Endothelial cell of umbilical vein (primary cell): ENCODE measurements around the gene FGF5. TPM values are rescaled to one million over a fixed set of nuclear protein-coding genes. Genes with fewer than 3 reads are reported as not detected.

Experiments used
- BruUV-seq: library from RNA; stranded (reverse); fragments of 400-500 nt; replicated peaks from 2 replicates; lab custom pipeline; 2021; lab: Mats Ljungman, UMichigan
- CTCF ChIA-PET: fragments of 300-600, 350-600 bp; sonication (Branson Sonifier 250); formaldehyde crosslinking; loops from one replicate; lab custom pipeline; 2021; ENCODE audit warnings: antibody characterized with exemption, inconsistent platforms; lab: Charles Lee
- POLR2A ChIA-PET: fragments of 300-600, 350-600 bp; sonication (Branson Sonifier 250); formaldehyde crosslinking; loops from one replicate; lab custom pipeline; 2021; ENCODE audit warnings: antibody characterized with exemption, inconsistent platforms; lab: Charles Lee
- DNase-seq: peaks from one replicate; pipeline ENCODE4 v3.0.0-alpha.2; 2011; ENCODE audit warnings: low read depth, low spot score
- FAIRE-seq: peaks from 2 replicates; lab custom pipeline; 2011; peaks lifted over from hg19 to GRCh38; lab: Jason Lieb, UNC
- H2AFZ ChIP-seq: 2 replicates; pipeline ENCODE4 v1.6.0; 2012; ENCODE audit warnings: low read depth, low read length, control low read depth, inconsistent platforms
- H3K27ac ChIP-seq: 2 replicates; pipeline ENCODE4 v1.5.1; 2011; ENCODE audit warnings: low read depth, mild to moderate bottlenecking, control low read depth, low read length, moderate library complexity; ENCODE audit not compliant: insufficient read depth
- H3K27me3 ChIP-seq, 2 experiments: 2 replicates each; pipeline versions ENCODE4 v1.6.0 to v1.6.1; 2011; ENCODE audit warnings: low read length in 2 of 2, mixed read lengths in 1 of 2; ENCODE audit not compliant: control insufficient read depth in 2 of 2, insufficient read depth in 2 of 2
- H3K36me3 ChIP-seq, 2 experiments: 2 replicates in 1 of 2; 3 replicates in 1 of 2; pipeline ENCODE4 v1.5.1; 2011; ENCODE audit warnings: low read length in 2 of 2, mild to moderate bottlenecking in 1 of 2, moderate library complexity in 1 of 2; ENCODE audit not compliant: control insufficient read depth in 2 of 2, insufficient read depth in 2 of 2; ENCODE audit errors: extremely low read depth in 1 of 2
- H3K4me1 ChIP-seq: 3 replicates; pipeline ENCODE4 v1.5.1; 2011; ENCODE audit warnings: mild to moderate bottlenecking, low read length; ENCODE audit not compliant: control insufficient read depth, insufficient read depth; ENCODE audit errors: extremely low read depth
- H3K4me2 ChIP-seq: 2 replicates; pipeline ENCODE4 v1.6.1; 2011; ENCODE audit warnings: low read length, control low read depth, mixed read lengths; ENCODE audit not compliant: insufficient read depth
- H3K4me3 ChIP-seq, 3 experiments: fragments of 200-600 bp in 1 of 3; sonication (generic), shearing (Covaris generic) in 1 of 3; replicated peaks in 1 of 3; 2 replicates each; pipeline ENCODE4 v1.5.1; 2011 to 2016; ENCODE audit warnings: control low read depth in 3 of 3, low read length in 3 of 3, mild to moderate bottlenecking in 2 of 3, inconsistent platforms in 1 of 3, low read depth in 1 of 3, moderate library complexity in 1 of 3; ENCODE audit not compliant: insufficient read depth in 1 of 3
- H3K79me2 ChIP-seq: 2 replicates; pipeline ENCODE4 v1.6.0; 2012; ENCODE audit warnings: low read length, inconsistent platforms; ENCODE audit not compliant: control insufficient read depth, insufficient read depth
- H3K9ac ChIP-seq: replicated peaks from 2 replicates; pipeline ENCODE3; 2011; ENCODE audit warnings: low read length, control low read depth; ENCODE audit not compliant: insufficient read depth; ENCODE audit errors: extremely low read depth
- H3K9me1 ChIP-seq: replicated peaks from 3 replicates; pipeline ENCODE4 v1.6.0; 2011; ENCODE audit warnings: mild to moderate bottlenecking, low read length; ENCODE audit not compliant: control insufficient read depth, insufficient read depth; ENCODE audit errors: extremely low read depth
- H3K9me3 ChIP-seq: replicated peaks from 2 replicates; pipeline ENCODE4 v1.5.1; 2012; ENCODE audit warnings: low read length, inconsistent platforms; ENCODE audit not compliant: control insufficient read depth, insufficient read depth
- H4K20me1 ChIP-seq: replicated peaks from 2 replicates; pipeline ENCODE3; 2011; ENCODE audit warnings: mild to moderate bottlenecking, low read length; ENCODE audit not compliant: control insufficient read depth, insufficient read depth; ENCODE audit errors: extremely low read depth
- CTCF ChIP-seq, 2 donors: IDR thresholded peaks; 1 replicate in 1 of 2; 2 replicates in 1 of 2; pipeline ENCODE4 v1.5.1; 2011; ENCODE audit warnings: low read length in 2 of 2, mild to moderate bottlenecking in 2 of 2, moderate library complexity in 2 of 2, control low read depth in 1 of 2, inconsistent platforms in 1 of 2, low read depth in 1 of 2; ENCODE audit not compliant: insufficient read depth in 1 of 2; ENCODE audit errors: extremely low read depth in 1 of 2
- EZH2 ChIP-seq: IDR thresholded peaks from 2 replicates; pipeline ENCODE4 v1.6.1; 2012; ENCODE audit warnings: borderline replicate concordance, low read depth, mild to moderate bottlenecking, moderate library complexity, low read length, inconsistent platforms; ENCODE audit not compliant: severe bottlenecking
- FOS ChIP-seq: IDR thresholded peaks from 2 replicates; pipeline ENCODE4 v1.6.1; 2011; ENCODE audit warnings: mild to moderate bottlenecking, low read length, moderate library complexity, borderline replicate concordance; ENCODE audit not compliant: insufficient read depth
- GATA2 ChIP-seq: IDR thresholded peaks from 2 replicates; pipeline ENCODE4 v1.7.0; 2011; ENCODE audit warnings: low read depth, mild to moderate bottlenecking, moderate library complexity, mixed read lengths, low read length; ENCODE audit not compliant: insufficient read length, insufficient read depth
- MAX ChIP-seq: IDR thresholded peaks from 2 replicates; pipeline ENCODE4 v1.6.1; 2011; ENCODE audit not compliant: insufficient read depth, insufficient read length
- POLR2A ChIP-seq: IDR thresholded peaks from 2 replicates; pipeline ENCODE4 v1.6.1; 2012; ENCODE audit warnings: low read depth, mild to moderate bottlenecking, control low read depth, low read length
- POLR2AphosphoS5 ChIP-seq: IDR thresholded peaks from 2 replicates; pipeline ENCODE4 v1.6.1; 2012; ENCODE audit warnings: low read depth, mild to moderate bottlenecking, control low read depth, low read length, moderate library complexity; ENCODE audit not compliant: insufficient read depth
- dilution Hi-C: fragments of 300-500 bp; cut with MboI; formaldehyde crosslinking; loops from one replicate; pipeline ENCODE4 v1.15.0; 2019; ENCODE audit warnings: low sequenced_read_pairs; ENCODE audit not compliant: extremely low pct_ligation_motif_present
- intact Hi-C: fragments of 100-400 bp; cut with micrococcal nuclease; formaldehyde crosslinking; loops from one replicate; pipeline ENCODE4 v1.10.0; 2022
- polyA plus RNA-seq, 4 experiments: library from polyadenylated mRNA; depleted of rRNA in 3 of 4; stranded (reverse) in 3 of 4; unstranded in 1 of 4; fragments of >200 nt; gene quantifications; 2 replicates each; pipeline versions ENCODE4 v1.2.1 to v1.2.3, GENCODE V29; 2011 to 2012; ENCODE audit warnings: missing spikeins in 1 of 4
- total RNA-seq: library from RNA; stranded (reverse); gene quantifications from 2 replicates; pipeline ENCODE4 v1.2.3, GENCODE V29; 2021

Gene FGF5
- total and polyA plus RNA-seq, 2 donors (not counting 3 experiments of a cell fraction or from before 2014, with no cell fraction given), result 0.13 to 0.73 TPM

DNA sequence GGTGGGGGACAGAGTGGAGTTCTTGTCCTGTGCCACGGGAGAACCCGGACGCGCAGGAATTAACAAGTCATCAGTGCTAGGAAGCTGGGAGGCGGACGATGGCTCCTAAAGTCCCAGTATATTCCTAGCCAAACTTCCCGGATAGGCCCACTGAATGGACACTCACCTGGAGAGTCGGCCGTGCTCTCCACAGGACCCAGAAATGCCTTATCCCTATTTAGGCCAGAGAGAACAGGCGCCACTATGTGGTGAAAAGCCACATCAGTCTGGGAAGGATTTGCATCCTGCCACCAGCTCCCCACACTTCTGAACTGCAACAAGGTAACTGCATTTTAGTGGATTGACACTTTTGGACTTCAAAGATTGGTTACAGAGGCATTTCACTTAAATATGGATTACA lies 70.1 kb downstream of the FGF5 start:
- no peak overlapping the region for H3K4me3 ChIP-seq
- H3K79me2 ChIP-seq, result no peaks in the 10 kb centered on the region
- H3K4me1 ChIP-seq, result peaks cover 6% of the 10 kb centered on the region
- H3K27ac ChIP-seq, result no peak overlapping the region
- POLR2A ChIA-PET, result no interaction called here
- BruUV-seq, result no TSS peak
- dilution Hi-C loops (no loop called here), intact Hi-C loops (loop anchor here (1.0 to 10.0 kb wide), 5 partner anchors 70 to 1384 kb away; partner anchors contain the start of genes ANTXR2 and FGF5)
- H3K36me3 ChIP-seq, result no peaks in the 10 kb centered on the region
- H3K4me2 ChIP-seq, result no peak overlapping the region
- TF ChIP-seq MAX, result no peak
- no peak for TF ChIP-seq FOS
- no peak for TF ChIP-seq EZH2
- no peak for TF ChIP-seq POLR2A
- peak in 1 of 2 donors; percentile 20 for TF ChIP-seq CTCF (IDR thresholded peaks at IDR 0.05; ENCODE audit: extremely low read depth in 1 of 2, insufficient read depth in 1 of 2, low read depth in 1 of 2, low read length in 2 of 2)
- TF ChIP-seq GATA2, result no peak
- no peak for TF ChIP-seq POLR2AphosphoS5
- no peak overlapping the region for H3K9ac ChIP-seq
- FAIRE-seq (no peak), DNase-seq (peak; percentile 15)
- no peak overlapping the region for H2AFZ ChIP-seq
- no peaks in the 10 kb centered on the region for H3K9me1 ChIP-seq
- H3K9me3 ChIP-seq, result no peaks in the 10 kb centered on the region
- CTCF ChIA-PET, result interaction anchor here (0.8 to 5.2 kb wide), 16 partner anchors 8 to 1382 kb away, joined by 3 to 99 read pairs (median 5); no protein-coding TSS in a partner anchor
- no peaks in the 10 kb centered on the region for H4K20me1 ChIP-seq
- H3K27me3 ChIP-seq, result peaks cover 16 to 56% of the 10 kb centered on the region in 2 experiments
